Endothelial cell of umbilical vein (primary cell): Measurements from ENCODE around the gene NUTF2. TPM values are rescaled to one million over a fixed set of nuclear protein-coding genes. Genes with fewer than 3 reads are reported as not detected.
A peak's percentile ranks its signal among the peaks of the same experiment; 100 is the strongest.

Experiments
- BruUV-seq: library from RNA; stranded (reverse); fragments of 400-500 nt; replicated peaks from 2 replicates; lab custom pipeline; 2021; lab: Mats Ljungman, UMichigan
- CTCF ChIA-PET: fragments of 300-600, 350-600 bp; sonication (Branson Sonifier 250); formaldehyde crosslinking; loops from one replicate; lab custom pipeline; 2021; ENCODE audit warnings: antibody characterized with exemption, inconsistent platforms; lab: Charles Lee
- POLR2A ChIA-PET: fragments of 300-600, 350-600 bp; sonication (Branson Sonifier 250); formaldehyde crosslinking; loops from one replicate; lab custom pipeline; 2021; ENCODE audit warnings: antibody characterized with exemption, inconsistent platforms; lab: Charles Lee
- DNase-seq: peaks from one replicate; pipeline ENCODE4 v3.0.0-alpha.2; 2011; ENCODE audit warnings: low read depth, low spot score
- FAIRE-seq: peaks from 2 replicates; lab custom pipeline; 2011; peaks lifted over from hg19 to GRCh38; lab: Jason Lieb, UNC
- H2AFZ ChIP-seq: 2 replicates; pipeline ENCODE4 v1.6.0; 2012; ENCODE audit warnings: low read depth, low read length, control low read depth, inconsistent platforms
- H3K27ac ChIP-seq: 2 replicates; pipeline ENCODE4 v1.5.1; 2011; ENCODE audit warnings: low read depth, mild to moderate bottlenecking, control low read depth, low read length, moderate library complexity; ENCODE audit not compliant: insufficient read depth
- H3K27me3 ChIP-seq, 2 experiments: 2 replicates each; pipeline versions ENCODE4 v1.6.0 to v1.6.1; 2011; ENCODE audit warnings: low read length in 2 of 2, mixed read lengths in 1 of 2; ENCODE audit not compliant: control insufficient read depth in 2 of 2, insufficient read depth in 2 of 2
- H3K36me3 ChIP-seq, 2 experiments: 2 replicates in 1 of 2; 3 replicates in 1 of 2; pipeline ENCODE4 v1.5.1; 2011; ENCODE audit warnings: low read length in 2 of 2, mild to moderate bottlenecking in 1 of 2, moderate library complexity in 1 of 2; ENCODE audit not compliant: control insufficient read depth in 2 of 2, insufficient read depth in 2 of 2; ENCODE audit errors: extremely low read depth in 1 of 2
- H3K4me1 ChIP-seq: 3 replicates; pipeline ENCODE4 v1.5.1; 2011; ENCODE audit warnings: mild to moderate bottlenecking, low read length; ENCODE audit not compliant: control insufficient read depth, insufficient read depth; ENCODE audit errors: extremely low read depth
- H3K4me2 ChIP-seq: 2 replicates; pipeline ENCODE4 v1.6.1; 2011; ENCODE audit warnings: low read length, control low read depth, mixed read lengths; ENCODE audit not compliant: insufficient read depth
- H3K4me3 ChIP-seq, 3 experiments: fragments of 200-600 bp in 1 of 3; sonication (generic), shearing (Covaris generic) in 1 of 3; replicated peaks in 1 of 3; 2 replicates each; pipeline ENCODE4 v1.5.1; 2011 to 2016; ENCODE audit warnings: control low read depth in 3 of 3, low read length in 3 of 3, mild to moderate bottlenecking in 2 of 3, inconsistent platforms in 1 of 3, low read depth in 1 of 3, moderate library complexity in 1 of 3; ENCODE audit not compliant: insufficient read depth in 1 of 3
- H3K79me2 ChIP-seq: 2 replicates; pipeline ENCODE4 v1.6.0; 2012; ENCODE audit warnings: low read length, inconsistent platforms; ENCODE audit not compliant: control insufficient read depth, insufficient read depth
- H3K9ac ChIP-seq: replicated peaks from 2 replicates; pipeline ENCODE3; 2011; ENCODE audit warnings: low read length, control low read depth; ENCODE audit not compliant: insufficient read depth; ENCODE audit errors: extremely low read depth
- H3K9me1 ChIP-seq: replicated peaks from 3 replicates; pipeline ENCODE4 v1.6.0; 2011; ENCODE audit warnings: mild to moderate bottlenecking, low read length; ENCODE audit not compliant: control insufficient read depth, insufficient read depth; ENCODE audit errors: extremely low read depth
- H3K9me3 ChIP-seq: replicated peaks from 2 replicates; pipeline ENCODE4 v1.5.1; 2012; ENCODE audit warnings: low read length, inconsistent platforms; ENCODE audit not compliant: control insufficient read depth, insufficient read depth
- H4K20me1 ChIP-seq: replicated peaks from 2 replicates; pipeline ENCODE3; 2011; ENCODE audit warnings: mild to moderate bottlenecking, low read length; ENCODE audit not compliant: control insufficient read depth, insufficient read depth; ENCODE audit errors: extremely low read depth
- EZH2 ChIP-seq: IDR thresholded peaks from 2 replicates; pipeline ENCODE4 v1.6.1; 2012; ENCODE audit warnings: borderline replicate concordance, low read depth, mild to moderate bottlenecking, moderate library complexity, low read length, inconsistent platforms; ENCODE audit not compliant: severe bottlenecking
- FOS ChIP-seq: IDR thresholded peaks from 2 replicates; pipeline ENCODE4 v1.6.1; 2011; ENCODE audit warnings: mild to moderate bottlenecking, low read length, moderate library complexity, borderline replicate concordance; ENCODE audit not compliant: insufficient read depth
- GATA2 ChIP-seq: IDR thresholded peaks from 2 replicates; pipeline ENCODE4 v1.7.0; 2011; ENCODE audit warnings: low read depth, mild to moderate bottlenecking, moderate library complexity, mixed read lengths, low read length; ENCODE audit not compliant: insufficient read length, insufficient read depth
- JUN ChIP-seq: IDR thresholded peaks from 2 replicates; pipeline ENCODE4 v1.6.1; 2011; ENCODE audit warnings: borderline replicate concordance, low read depth; ENCODE audit not compliant: insufficient read length, insufficient read depth
- MAX ChIP-seq: IDR thresholded peaks from 2 replicates; pipeline ENCODE4 v1.6.1; 2011; ENCODE audit not compliant: insufficient read depth, insufficient read length
- MYC ChIP-seq: IDR thresholded peaks from one replicate; pipeline ENCODE4 v1.6.1; 2011; ENCODE audit warnings: mild to moderate bottlenecking, low read depth, low read length
- POLR2A ChIP-seq: IDR thresholded peaks from 2 replicates; pipeline ENCODE4 v1.6.1; 2012; ENCODE audit warnings: low read depth, mild to moderate bottlenecking, control low read depth, low read length
- POLR2AphosphoS5 ChIP-seq: IDR thresholded peaks from 2 replicates; pipeline ENCODE4 v1.6.1; 2012; ENCODE audit warnings: low read depth, mild to moderate bottlenecking, control low read depth, low read length, moderate library complexity; ENCODE audit not compliant: insufficient read depth
- dilution Hi-C: fragments of 300-500 bp; cut with MboI; formaldehyde crosslinking; loops from one replicate; pipeline ENCODE4 v1.15.0; 2019; ENCODE audit warnings: low sequenced_read_pairs; ENCODE audit not compliant: extremely low pct_ligation_motif_present
- intact Hi-C: fragments of 100-400 bp; cut with micrococcal nuclease; formaldehyde crosslinking; loops from one replicate; pipeline ENCODE4 v1.10.0; 2022
- polyA plus RNA-seq, 4 experiments: library from polyadenylated mRNA; depleted of rRNA in 3 of 4; stranded (reverse) in 3 of 4; unstranded in 1 of 4; fragments of >200 nt; gene quantifications; 2 replicates each; pipeline versions ENCODE4 v1.2.1 to v1.2.3, GENCODE V29; 2011 to 2012; ENCODE audit warnings: missing spikeins in 1 of 4
- total RNA-seq: library from RNA; stranded (reverse); gene quantifications from 2 replicates; pipeline ENCODE4 v1.2.3, GENCODE V29; 2021
- TF ChIP-seq, protein P1 (sequence below), 2 donors: IDR thresholded peaks; 1 replicate in 1 of 2; 2 replicates in 1 of 2; pipeline ENCODE4 v1.5.1; 2011; ENCODE audit warnings: low read length in 2 of 2, mild to moderate bottlenecking in 2 of 2, moderate library complexity in 2 of 2, control low read depth in 1 of 2, inconsistent platforms in 1 of 2, low read depth in 1 of 2; ENCODE audit not compliant: insufficient read depth in 1 of 2; ENCODE audit errors: extremely low read depth in 1 of 2

The NUTF2 gene
- total and polyA plus RNA-seq, 2 donors (not counting 3 experiments of a cell fraction or from before 2014, with no cell fraction given) = 208 to 273 TPM

DNA sequence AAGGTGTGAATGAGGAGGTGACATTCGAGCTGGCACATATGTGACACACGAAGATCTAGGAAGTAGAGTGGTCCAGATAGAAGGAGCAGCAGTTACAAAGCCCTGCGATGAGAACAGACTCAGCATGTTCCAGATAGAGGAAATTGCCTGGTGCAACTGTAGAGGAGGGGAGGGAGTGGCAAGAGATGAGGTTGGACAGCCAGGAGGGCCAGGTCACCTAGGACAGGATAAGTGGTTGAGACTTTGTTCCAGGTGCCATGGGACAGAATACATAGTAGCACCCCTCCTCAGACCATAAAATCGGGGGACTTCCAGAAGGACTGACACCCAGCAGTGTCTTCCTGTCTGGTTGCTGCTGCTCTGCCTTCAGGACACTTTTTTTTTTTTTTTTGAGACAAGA lies 11.8 kb downstream of the NUTF2 start:
- FAIRE-seq = no peak
- H3K36me3 ChIP-seq = peaks cover 0 to 20% of the 10 kb centered on the region in 2 experiments
- H3K9me1 ChIP-seq = no peaks in the 10 kb centered on the region
- ChIA-PET POLR2A (no interaction called here), CTCF (interaction anchor here (1.5 to 3.3 kb wide), 2 partner anchors 42 kb away, joined by 4 to 12 read pairs; no protein-coding TSS in a partner anchor)
- H3K4me2 ChIP-seq = no peak overlapping the region
- no peaks in the 10 kb centered on the region for H3K27me3 ChIP-seq
- BruUV-seq = no TSS peak
- intact Hi-C loops (no loop called here), dilution Hi-C loops (no loop called here)
- H3K79me2 ChIP-seq = peaks cover 94% of the 10 kb centered on the region
- DNase-seq = no peak
- H3K4me1 ChIP-seq = peaks cover 9% of the 10 kb centered on the region
- H2AFZ ChIP-seq = no peak overlapping the region
- no peak overlapping the region for H3K4me3 ChIP-seq
- TF ChIP-seq, protein P1, sequence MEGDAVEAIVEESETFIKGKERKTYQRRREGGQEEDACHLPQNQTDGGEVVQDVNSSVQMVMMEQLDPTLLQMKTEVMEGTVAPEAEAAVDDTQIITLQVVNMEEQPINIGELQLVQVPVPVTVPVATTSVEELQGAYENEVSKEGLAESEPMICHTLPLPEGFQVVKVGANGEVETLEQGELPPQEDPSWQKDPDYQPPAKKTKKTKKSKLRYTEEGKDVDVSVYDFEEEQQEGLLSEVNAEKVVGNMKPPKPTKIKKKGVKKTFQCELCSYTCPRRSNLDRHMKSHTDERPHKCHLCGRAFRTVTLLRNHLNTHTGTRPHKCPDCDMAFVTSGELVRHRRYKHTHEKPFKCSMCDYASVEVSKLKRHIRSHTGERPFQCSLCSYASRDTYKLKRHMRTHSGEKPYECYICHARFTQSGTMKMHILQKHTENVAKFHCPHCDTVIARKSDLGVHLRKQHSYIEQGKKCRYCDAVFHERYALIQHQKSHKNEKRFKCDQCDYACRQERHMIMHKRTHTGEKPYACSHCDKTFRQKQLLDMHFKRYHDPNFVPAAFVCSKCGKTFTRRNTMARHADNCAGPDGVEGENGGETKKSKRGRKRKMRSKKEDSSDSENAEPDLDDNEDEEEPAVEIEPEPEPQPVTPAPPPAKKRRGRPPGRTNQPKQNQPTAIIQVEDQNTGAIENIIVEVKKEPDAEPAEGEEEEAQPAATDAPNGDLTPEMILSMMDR (IDR thresholded peaks at IDR 0.05; ENCODE audit: extremely low read depth in 1 of 2, insufficient read depth in 1 of 2, low read depth in 1 of 2, low read length in 2 of 2) = no peak
- TF ChIP-seq MAX = no peak
- no peak for TF ChIP-seq EZH2
- no peak for TF ChIP-seq FOS
- TF ChIP-seq MYC = no peak
- TF ChIP-seq JUN = no peak
- no peak for TF ChIP-seq POLR2AphosphoS5
- no peak for TF ChIP-seq POLR2A
- TF ChIP-seq GATA2 = no peak
- H3K9ac ChIP-seq = peak overlapping the region; percentile 19
- no peaks in the 10 kb centered on the region for H4K20me1 ChIP-seq
- peak overlapping the region; percentile 77 for H3K27ac ChIP-seq
- H3K9me3 ChIP-seq = no peaks in the 10 kb centered on the region
